ENCODE data around the gene OR4K13.

OR4K13 gene

GRCh38 chr14:20035938-20036337 lies at the start of gene OR4K13:
OR4K13 (minus strand) TSS chr14:20036038; CDS start chr14:20034758, 1,280 bp downstream.
- TF ChIP-seq, protein P1, sequence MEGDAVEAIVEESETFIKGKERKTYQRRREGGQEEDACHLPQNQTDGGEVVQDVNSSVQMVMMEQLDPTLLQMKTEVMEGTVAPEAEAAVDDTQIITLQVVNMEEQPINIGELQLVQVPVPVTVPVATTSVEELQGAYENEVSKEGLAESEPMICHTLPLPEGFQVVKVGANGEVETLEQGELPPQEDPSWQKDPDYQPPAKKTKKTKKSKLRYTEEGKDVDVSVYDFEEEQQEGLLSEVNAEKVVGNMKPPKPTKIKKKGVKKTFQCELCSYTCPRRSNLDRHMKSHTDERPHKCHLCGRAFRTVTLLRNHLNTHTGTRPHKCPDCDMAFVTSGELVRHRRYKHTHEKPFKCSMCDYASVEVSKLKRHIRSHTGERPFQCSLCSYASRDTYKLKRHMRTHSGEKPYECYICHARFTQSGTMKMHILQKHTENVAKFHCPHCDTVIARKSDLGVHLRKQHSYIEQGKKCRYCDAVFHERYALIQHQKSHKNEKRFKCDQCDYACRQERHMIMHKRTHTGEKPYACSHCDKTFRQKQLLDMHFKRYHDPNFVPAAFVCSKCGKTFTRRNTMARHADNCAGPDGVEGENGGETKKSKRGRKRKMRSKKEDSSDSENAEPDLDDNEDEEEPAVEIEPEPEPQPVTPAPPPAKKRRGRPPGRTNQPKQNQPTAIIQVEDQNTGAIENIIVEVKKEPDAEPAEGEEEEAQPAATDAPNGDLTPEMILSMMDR (IDR thresholded peaks at IDR 0.05; ENCODE audit: insufficient read depth, low read length, poor library complexity, severe bottlenecking), result no peak
- no peak for TF ChIP-seq EZH2phosphoT487 (conservative IDR thresholded peaks at IDR 0.05; ENCODE audit: low read length)
- Histone ChIP-seq H3K4me3 (ENCODE audit: insufficient read depth, low read length, poor library complexity, severe bottlenecking) (no peak within 1 kb of the TSS), H3K79me2 (ENCODE audit: insufficient read depth, low read length) (no peaks in the 10 kb centered on the region), H3K9ac (ENCODE audit: low read length) (no peak within 1 kb of the TSS), H3K9me3 (ENCODE audit: insufficient read depth, low read length) (no peaks in the 10 kb centered on the region), H3F3A (ENCODE audit: insufficient read depth) (no peaks in the 10 kb centered on the region), H3K36me3 (ENCODE audit: low read length) (no peaks in the 10 kb centered on the region), H3K4me2 (ENCODE audit: low read depth, low read length, poor library complexity, severe bottlenecking) (no peak within 1 kb of the TSS), H2AFZ (ENCODE audit: low read depth, low read length, severe bottlenecking) (no peak within 1 kb of the TSS), H4K20me1 (ENCODE audit: low read depth, low read length) (no peaks in the 10 kb centered on the region), H3K27ac (ENCODE audit: low read depth, low read length) (no peak within 1 kb of the TSS), H3K9me2 (replicated peaks; ENCODE audit: insufficient read depth, low read length) (no peaks in the 10 kb centered on the region), H3K27me3 (ENCODE audit: low read length) (no peaks in the 10 kb centered on the region)

GRCh38 chr14:20059745-20060144 lies 23.9 kb upstream of the OR4K13 start, which contains the start of gene OR4L1:
OR4L1 (plus strand) TSS chr14:20060045; CDS start chr14:20060045, 0 bp downstream.
- Histone ChIP-seq H3K4me2 (ENCODE audit: low read depth, low read length, poor library complexity, severe bottlenecking) (no peak within 1 kb of the TSS), H3K9me3 (ENCODE audit: insufficient read depth, low read length) (no peaks in the 10 kb centered on the region), H3K36me3 (ENCODE audit: low read length) (no peaks in the 10 kb centered on the region), H3K27ac (ENCODE audit: low read depth, low read length) (no peak within 1 kb of the TSS), H3K9me2 (replicated peaks; ENCODE audit: insufficient read depth, low read length) (no peaks in the 10 kb centered on the region), H3K4me3 (ENCODE audit: insufficient read depth, low read length, poor library complexity, severe bottlenecking) (no peak within 1 kb of the TSS), H4K20me1 (ENCODE audit: low read depth, low read length) (no peaks in the 10 kb centered on the region), H2AFZ (ENCODE audit: low read depth, low read length, severe bottlenecking) (no peak within 1 kb of the TSS), H3K9ac (ENCODE audit: low read length) (no peak within 1 kb of the TSS), H3K27me3 (ENCODE audit: low read length) (no peaks in the 10 kb centered on the region), H3K79me2 (ENCODE audit: insufficient read depth, low read length) (no peaks in the 10 kb centered on the region), H3F3A (ENCODE audit: insufficient read depth) (no peaks in the 10 kb centered on the region)
- TF ChIP-seq, protein P1 (IDR thresholded peaks at IDR 0.05; ENCODE audit: insufficient read depth, low read length, poor library complexity, severe bottlenecking), result no peak
- no peak for TF ChIP-seq EZH2phosphoT487 (conservative IDR thresholded peaks at IDR 0.05; ENCODE audit: low read length)

DNA sequence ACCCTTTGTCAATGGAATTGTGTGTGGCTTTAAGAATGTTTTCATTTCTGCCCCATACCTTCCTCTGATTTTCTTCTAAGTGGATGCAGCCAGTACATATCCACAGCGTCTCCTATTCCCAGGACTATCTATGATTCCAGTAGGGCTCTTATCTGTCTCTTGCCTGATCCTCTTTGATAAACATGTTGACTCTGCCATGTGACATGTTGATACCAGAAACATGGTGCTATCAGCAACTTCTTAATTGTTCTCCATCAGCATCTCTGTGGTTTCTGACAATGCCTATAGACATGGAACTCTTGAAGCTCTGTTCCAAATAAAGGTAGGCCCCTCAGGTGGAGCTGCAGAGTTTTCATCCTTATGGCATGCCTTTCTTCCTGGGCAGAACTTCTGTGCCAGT lies 12.4 kb upstream of the OR4K13 start:
- Histone ChIP-seq H3K4me3 (ENCODE audit: insufficient read depth, low read length, poor library complexity, severe bottlenecking) (no peak overlapping the region), H3K9ac (ENCODE audit: low read length) (no peak overlapping the region), H3K4me2 (ENCODE audit: low read depth, low read length, poor library complexity, severe bottlenecking) (no peak overlapping the region), H3K27me3 (ENCODE audit: low read length) (no peaks in the 10 kb centered on the region), H3K79me2 (ENCODE audit: insufficient read depth, low read length) (no peaks in the 10 kb centered on the region), H3K9me2 (replicated peaks; ENCODE audit: insufficient read depth, low read length) (no peaks in the 10 kb centered on the region), H2AFZ (ENCODE audit: low read depth, low read length, severe bottlenecking) (no peak overlapping the region), H3F3A (ENCODE audit: insufficient read depth) (no peaks in the 10 kb centered on the region), H4K20me1 (ENCODE audit: low read depth, low read length) (no peaks in the 10 kb centered on the region), H3K36me3 (ENCODE audit: low read length) (no peaks in the 10 kb centered on the region), H3K9me3 (ENCODE audit: insufficient read depth, low read length) (no peaks in the 10 kb centered on the region), H3K27ac (ENCODE audit: low read depth, low read length) (no peak overlapping the region)
- TF ChIP-seq, protein P1 (IDR thresholded peaks at IDR 0.05; ENCODE audit: insufficient read depth, low read length, poor library complexity, severe bottlenecking), result no peak
- no peak for TF ChIP-seq EZH2phosphoT487 (conservative IDR thresholded peaks at IDR 0.05; ENCODE audit: low read length)
